HepG2 (cell line): Measurements from ENCODE around the gene DDIAS. TPM values are rescaled to one million over a fixed set of nuclear protein-coding genes. Genes with fewer than 3 reads are reported as not detected.

ENCODE experiments used
- BORCS8-MEF2B ChIP-seq: sonication (generic); formaldehyde crosslinking; IDR thresholded peaks from 2 replicates; pipeline ENCODE4 v1.8.0; 2022; ENCODE audit warnings: mild to moderate bottlenecking, missing genetic modification reagents
- CBX2 ChIP-seq, 2 experiments: fragments of 200-600 bp in 1 of 2; sonication (generic); formaldehyde crosslinking in 1 of 2; IDR thresholded peaks; 2 replicates each; pipeline versions ENCODE4 v1.7.0 to v1.8.1; 2018 to 2022; ENCODE audit warnings: low read depth in 2 of 2, low read length in 1 of 2, mild to moderate bottlenecking in 1 of 2, missing genetic modification reagents in 1 of 2
- FOXK1 ChIP-seq: sonication (generic); formaldehyde crosslinking; IDR thresholded peaks from 2 replicates; pipeline ENCODE4 v1.4.0; 2020; ENCODE audit warnings: low read depth, missing genetic modification reagents, borderline replicate concordance
- GABPB1 ChIP-seq: IDR thresholded peaks from 2 replicates; pipeline ENCODE4 v1.6.1; 2016; ENCODE audit warnings: mild to moderate bottlenecking, missing genetic modification reagents, moderate library complexity, missing compliant biosample characterization
- ZNF629 ChIP-seq: sonication (generic); formaldehyde crosslinking; conservative IDR thresholded peaks from 2 replicates; pipeline ENCODE4 v1.5.0; 2020; ENCODE audit warnings: missing genetic modification reagents
- ZNF879 ChIP-seq: sonication (generic); formaldehyde crosslinking; IDR thresholded peaks from 2 replicates; pipeline ENCODE4 v1.8.1; 2023; ENCODE audit warnings: missing genetic modification reagents
- ZZZ3 ChIP-seq: sonication (generic); formaldehyde crosslinking; IDR thresholded peaks from 2 replicates; pipeline ENCODE4 v1.4.0; 2020; ENCODE audit warnings: missing genetic modification reagents, mild to moderate bottlenecking, borderline replicate concordance
- polyA plus RNA-seq, 8 experiments: library from polyadenylated mRNA; depleted of rRNA in 3 of 8; stranded (reverse) in 7 of 8; unstranded in 1 of 8; fragments of >200 nt; fragmentation: Illumina TruSeq in 4 of 8; extraction: Trizol in 4 of 8; gene quantifications; 2 replicates each; pipeline versions ENCODE4 v1.2.1 to v1.2.3, GENCODE V29; 2011 to 2016; ENCODE audit warnings: low read depth in 4 of 8, missing spikeins in 1 of 8, mixed read lengths in 1 of 8; ENCODE audit not compliant: insufficient read depth in 1 of 8
- total RNA-seq, 5 experiments: library from RNA; depleted of rRNA; stranded (reverse); fragments of >200 nt; fragmentation: Illumina TruSeq; extraction: Trizol; gene quantifications; 2 replicates each; pipeline ENCODE4 v1.2.3, GENCODE V29; 2016; ENCODE audit warnings: low read depth in 1 of 5
- TF ChIP-seq, protein P1 (sequence below): sonication (generic); formaldehyde crosslinking; IDR thresholded peaks from 2 replicates; pipeline ENCODE4 v1.5.0; 2020; ENCODE audit warnings: missing genetic modification reagents
- TF ChIP-seq, protein P2 (sequence below): sonication (generic); formaldehyde crosslinking; IDR thresholded peaks from 2 replicates; pipeline ENCODE4 v1.4.0; 2020; ENCODE audit warnings: low read depth, mild to moderate bottlenecking, missing genetic modification reagents
- TF ChIP-seq, protein P3 (sequence below), 2 experiments: fragments of 450-650 bp in 1 of 2; sonication (generic) in 1 of 2; formaldehyde crosslinking in 1 of 2; IDR thresholded peaks; 2 replicates each; pipeline versions ENCODE4 v1.6.1 to v1.8.0; 2016 to 2022; ENCODE audit warnings: antibody characterized with exemption in 1 of 2, mild to moderate bottlenecking in 1 of 2, missing genetic modification reagents in 1 of 2
- TF ChIP-seq, protein P4 (sequence below): sonication (generic); formaldehyde crosslinking; IDR thresholded peaks from 2 replicates; pipeline ENCODE4 v1.4.0; 2020; ENCODE audit warnings: missing genetic modification reagents

Gene DDIAS
- total and polyA plus RNA-seq, 2 of the 13 experiments (the other 11 are each of a cell fraction or from before 2014, with no cell fraction given) = 3.5 to 13.0 TPM

DNA sequence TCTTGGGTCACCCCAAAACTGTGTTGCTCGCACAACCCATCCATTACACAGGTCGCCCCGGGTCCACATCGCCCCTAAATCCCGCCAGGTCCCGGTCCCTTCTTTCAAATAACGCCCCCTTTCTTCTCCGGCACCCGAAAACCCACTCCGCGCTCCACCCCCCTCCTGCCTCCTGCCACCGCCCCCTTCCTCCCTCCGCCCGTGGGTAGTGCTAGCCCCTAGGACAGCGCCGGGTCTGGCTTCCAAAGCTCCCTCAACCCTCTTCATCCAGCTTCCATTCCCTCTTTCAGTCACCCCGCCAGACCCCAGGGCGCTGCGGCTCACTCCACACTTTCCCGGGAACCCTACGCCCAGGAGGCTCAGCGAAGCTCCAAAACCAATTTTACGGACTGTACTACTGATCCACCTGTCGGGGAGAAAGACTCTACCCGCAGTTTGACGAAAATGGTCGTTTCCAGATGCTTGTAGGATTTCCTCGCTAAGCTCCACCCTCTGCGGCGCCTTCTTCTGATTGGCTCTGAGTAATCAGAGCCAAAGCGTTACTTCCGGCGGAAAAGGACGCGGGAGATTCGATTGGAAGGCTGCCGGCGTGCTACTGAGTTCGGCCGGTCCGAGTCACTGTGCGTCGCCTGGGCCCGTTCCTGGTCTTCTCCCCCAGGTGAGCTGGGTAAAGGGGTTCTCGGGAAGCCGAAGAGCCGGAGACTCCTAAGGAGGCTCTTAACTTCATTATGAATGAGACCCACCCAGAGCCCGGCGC is at the start of gene DDIAS (continued):
- TF ChIP-seq, protein P1, sequence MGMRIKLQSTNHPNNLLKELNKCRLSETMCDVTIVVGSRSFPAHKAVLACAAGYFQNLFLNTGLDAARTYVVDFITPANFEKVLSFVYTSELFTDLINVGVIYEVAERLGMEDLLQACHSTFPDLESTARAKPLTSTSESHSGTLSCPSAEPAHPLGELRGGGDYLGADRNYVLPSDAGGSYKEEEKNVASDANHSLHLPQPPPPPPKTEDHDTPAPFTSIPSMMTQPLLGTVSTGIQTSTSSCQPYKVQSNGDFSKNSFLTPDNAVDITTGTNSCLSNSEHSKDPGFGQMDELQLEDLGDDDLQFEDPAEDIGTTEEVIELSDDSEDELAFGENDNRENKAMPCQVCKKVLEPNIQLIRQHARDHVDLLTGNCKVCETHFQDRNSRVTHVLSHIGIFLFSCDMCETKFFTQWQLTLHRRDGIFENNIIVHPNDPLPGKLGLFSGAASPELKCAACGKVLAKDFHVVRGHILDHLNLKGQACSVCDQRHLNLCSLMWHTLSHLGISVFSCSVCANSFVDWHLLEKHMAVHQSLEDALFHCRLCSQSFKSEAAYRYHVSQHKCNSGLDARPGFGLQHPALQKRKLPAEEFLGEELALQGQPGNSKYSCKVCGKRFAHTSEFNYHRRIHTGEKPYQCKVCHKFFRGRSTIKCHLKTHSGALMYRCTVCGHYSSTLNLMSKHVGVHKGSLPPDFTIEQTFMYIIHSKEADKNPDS (CRISPR knock-in tag) = no peak
- TF ChIP-seq, protein P2, sequence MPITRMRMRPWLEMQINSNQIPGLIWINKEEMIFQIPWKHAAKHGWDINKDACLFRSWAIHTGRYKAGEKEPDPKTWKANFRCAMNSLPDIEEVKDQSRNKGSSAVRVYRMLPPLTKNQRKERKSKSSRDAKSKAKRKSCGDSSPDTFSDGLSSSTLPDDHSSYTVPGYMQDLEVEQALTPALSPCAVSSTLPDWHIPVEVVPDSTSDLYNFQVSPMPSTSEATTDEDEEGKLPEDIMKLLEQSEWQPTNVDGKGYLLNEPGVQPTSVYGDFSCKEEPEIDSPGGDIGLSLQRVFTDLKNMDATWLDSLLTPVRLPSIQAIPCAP (CRISPR knock-in tag) = no peak
- TF ChIP-seq BORCS8-MEF2B (CRISPR knock-in tag) (peak; percentile 91), ZNF879 (CRISPR knock-in tag) (no peak), FOXK1 (CRISPR knock-in tag) (peak; percentile 78; the same call in 1 of the 2 replicates), GABPB1 (CRISPR knock-in tag) (peak; percentile 96), ZNF629 (CRISPR knock-in tag) (no peak), ZZZ3 (CRISPR knock-in tag) (no peak), CBX2 (IDR thresholded peaks at IDR 0.05; ENCODE audit: low read depth, low read length) (no peak), CBX2 (CRISPR knock-in tag; IDR thresholded peaks at IDR 0.05; ENCODE audit: low read depth) (no peak)
- TF ChIP-seq, protein P3, sequence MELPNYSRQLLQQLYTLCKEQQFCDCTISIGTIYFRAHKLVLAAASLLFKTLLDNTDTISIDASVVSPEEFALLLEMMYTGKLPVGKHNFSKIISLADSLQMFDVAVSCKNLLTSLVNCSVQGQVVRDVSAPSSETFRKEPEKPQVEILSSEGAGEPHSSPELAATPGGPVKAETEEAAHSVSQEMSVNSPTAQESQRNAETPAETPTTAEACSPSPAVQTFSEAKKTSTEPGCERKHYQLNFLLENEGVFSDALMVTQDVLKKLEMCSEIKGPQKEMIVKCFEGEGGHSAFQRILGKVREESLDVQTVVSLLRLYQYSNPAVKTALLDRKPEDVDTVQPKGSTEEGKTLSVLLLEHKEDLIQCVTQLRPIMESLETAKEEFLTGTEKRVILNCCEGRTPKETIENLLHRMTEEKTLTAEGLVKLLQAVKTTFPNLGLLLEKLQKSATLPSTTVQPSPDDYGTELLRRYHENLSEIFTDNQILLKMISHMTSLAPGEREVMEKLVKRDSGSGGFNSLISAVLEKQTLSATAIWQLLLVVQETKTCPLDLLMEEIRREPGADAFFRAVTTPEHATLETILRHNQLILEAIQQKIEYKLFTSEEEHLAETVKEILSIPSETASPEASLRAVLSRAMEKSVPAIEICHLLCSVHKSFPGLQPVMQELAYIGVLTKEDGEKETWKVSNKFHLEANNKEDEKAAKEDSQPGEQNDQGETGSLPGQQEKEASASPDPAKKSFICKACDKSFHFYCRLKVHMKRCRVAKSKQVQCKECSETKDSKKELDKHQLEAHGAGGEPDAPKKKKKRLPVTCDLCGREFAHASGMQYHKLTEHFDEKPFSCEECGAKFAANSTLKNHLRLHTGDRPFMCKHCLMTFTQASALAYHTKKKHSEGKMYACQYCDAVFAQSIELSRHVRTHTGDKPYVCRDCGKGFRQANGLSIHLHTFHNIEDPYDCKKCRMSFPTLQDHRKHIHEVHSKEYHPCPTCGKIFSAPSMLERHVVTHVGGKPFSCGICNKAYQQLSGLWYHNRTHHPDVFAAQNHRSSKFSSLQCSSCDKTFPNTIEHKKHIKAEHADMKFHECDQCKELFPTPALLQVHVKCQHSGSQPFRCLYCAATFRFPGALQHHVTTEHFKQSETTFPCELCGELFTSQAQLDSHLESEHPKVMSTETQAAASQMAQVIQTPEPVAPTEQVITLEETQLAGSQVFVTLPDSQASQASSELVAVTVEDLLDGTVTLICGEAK (IDR thresholded peaks at IDR 0.05) = no peak; the same call in 1 of the 2 replicates
- TF ChIP-seq, protein P3 (CRISPR knock-in tag; IDR thresholded peaks at IDR 0.05) = no peak
- TF ChIP-seq, protein P4, sequence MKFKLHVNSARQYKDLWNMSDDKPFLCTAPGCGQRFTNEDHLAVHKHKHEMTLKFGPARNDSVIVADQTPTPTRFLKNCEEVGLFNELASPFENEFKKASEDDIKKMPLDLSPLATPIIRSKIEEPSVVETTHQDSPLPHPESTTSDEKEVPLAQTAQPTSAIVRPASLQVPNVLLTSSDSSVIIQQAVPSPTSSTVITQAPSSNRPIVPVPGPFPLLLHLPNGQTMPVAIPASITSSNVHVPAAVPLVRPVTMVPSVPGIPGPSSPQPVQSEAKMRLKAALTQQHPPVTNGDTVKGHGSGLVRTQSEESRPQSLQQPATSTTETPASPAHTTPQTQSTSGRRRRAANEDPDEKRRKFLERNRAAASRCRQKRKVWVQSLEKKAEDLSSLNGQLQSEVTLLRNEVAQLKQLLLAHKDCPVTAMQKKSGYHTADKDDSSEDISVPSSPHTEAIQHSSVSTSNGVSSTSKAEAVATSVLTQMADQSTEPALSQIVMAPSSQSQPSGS (CRISPR knock-in tag) = 0 out of 2 replicates have a peak, but pooled peaks have one; percentile 46
